Heart right ventricle (tissue), 16 donors: Measurements from ENCODE around the gene SOCS3. TPM values are rescaled to one million over a fixed set of nuclear protein-coding genes. Genes with fewer than 3 reads are reported as not detected.

ENCODE experiments used
- ATAC-seq, 8 donors: fragments of 200-7000 bp; cut with Tn5 transposase; one replicate each; pipeline ENCODE4 v1.9.1; 2020; ENCODE audit warnings: mild to moderate bottlenecking in 8 of 8, moderate library complexity in 8 of 8, moderate number of reproducible peaks in 1 of 8
- DNase-seq, 2 donors: peaks; one replicate each; pipeline ENCODE4 v3.0.0-alpha.2; 2020
- H3K27ac ChIP-seq, 10 donors: fragments of 200-600 bp; sonication (generic) in 2 of 10; one replicate each; pipeline versions ENCODE4 v1.5.0 to v1.8.0; 2020 to 2022; ENCODE audit warnings: mild to moderate bottlenecking in 3 of 10
- H3K27me3 ChIP-seq, 7 donors: fragments of 200-600 bp; one replicate each; pipeline ENCODE4 v1.8.0; 2021 to 2022; ENCODE audit warnings: mild to moderate bottlenecking in 2 of 7
- H3K36me3 ChIP-seq, 9 donors: fragments of 200-600 bp; sonication (generic) in 1 of 9; one replicate each; pipeline versions ENCODE4 v1.5.0 to v1.8.0; 2020 to 2022; ENCODE audit warnings: mild to moderate bottlenecking in 2 of 9
- H3K4me1 ChIP-seq, 9 donors: fragments of 200-600 bp; sonication (generic) in 1 of 9; one replicate each; pipeline versions ENCODE4 v1.5.0 to v1.8.0; 2020 to 2022; ENCODE audit warnings: mild to moderate bottlenecking in 4 of 9
- H3K4me3 ChIP-seq, 10 donors: fragments of 200-600 bp; sonication (generic) in 2 of 10; one replicate each; pipeline versions ENCODE4 v1.5.0 to v1.8.0; 2020 to 2022; ENCODE audit warnings: mild to moderate bottlenecking in 7 of 10, moderate library complexity in 2 of 10
- H3K9me3 ChIP-seq, 11 donors: fragments of 200-600 bp in 10 of 11; sonication (generic) in 2 of 11; one replicate each; pipeline versions ENCODE4 v1.5.0 to v1.8.0; 2013 to 2022; ENCODE audit warnings: mild to moderate bottlenecking in 2 of 11, control low read depth in 1 of 11, moderate library complexity in 1 of 11
- WGBS, 2 donors: extraction: QIAGEN DNeasy Blood & Tissue Kit; methylation state at CpG; one replicate each; pipeline ENCODE4 v1.1.7; 2013; ENCODE audit warnings: inconsistent platforms in 1 of 2; 5-methylcytosine and 5-hydroxymethylcytosine counted together
- intact Hi-C, 10 donors: fragments of 100-400 bp; cut with DNase I; formaldehyde crosslinking; loops; one replicate each; pipeline versions ENCODE4 v1.11.1 to v1.14.2; 2022
- polyA plus RNA-seq, 2 donors: library from polyadenylated mRNA; stranded (reverse); fragments of 200-250 nt; gene quantifications; one replicate each; pipeline ENCODE4 v1.2.3, GENCODE V29; 2013
- total RNA-seq, 10 donors: library from RNA; stranded (reverse); fragmentation: NEBNext Ultra II Directional in 3 of 10; extraction: Animal tissue kit (Norgen Biotek cat#: 25700) in 3 of 10; gene quantifications; one replicate each; pipeline versions ENCODE4 v1.2.1 to v1.2.4, GENCODE V29; 2021 to 2023
- TF ChIP-seq, protein P1 (sequence below), 9 donors: fragments of 200-600 bp; sonication (generic) in 2 of 9; IDR thresholded peaks; one replicate each; pipeline versions ENCODE4 v1.5.0 to v1.8.0; 2021 to 2022; ENCODE audit warnings: antibody characterized with exemption in 9 of 9, mild to moderate bottlenecking in 5 of 9, moderate library complexity in 1 of 9
- donor health status: Arrhythmogenic right ventricular cardiomyopathy.
- donor health status: ischemic (EF 13 %, LVEDD 7.1; RV severe dilation, severe dysfunction).
- donor health status: healthy with polysubstance abuse.
- donor health status: DM: no; HTN: yes; CAD: no.
- donor health status: DM: no; HTN: no; CAD: no.
- donor health status: ischemic (EF 25% LVEDD 6.9; RV normal size, moderate dysfunction).
- donor health status: ischemic (EF 25% LVEDD 5.7; RV mildly dilated, moderate dysfunction).
- donor health status: healthy.
- donor health status: DM: yes; HTN: yes; CAD: no.
- donor health status: Ischemic cardiomyopathy.
- donor health status: ischemic (EF 35%, LVEDD 5.7; RV mildly dilated, moderate dysfunction).
- donor health status: nonischemic (EF 11% LVEDD 7.7; RV severe dilation, severe dysfunction).
- donor health status: DM: yes; HTN: yes; CAD: no.
- donor health status: PGD.
- donor health status: ischemic (EF 29% LVEDD 5.4; RV normal size, mild dysfunction).
- donor health status: nonischemic (EF 23%, LVEDD 6.1; RV moderate dilation, normal function).

Gene SOCS3
- total and polyA plus RNA-seq, 12 donors: 7.7 to 189 (median 17.0) TPM

DNA sequence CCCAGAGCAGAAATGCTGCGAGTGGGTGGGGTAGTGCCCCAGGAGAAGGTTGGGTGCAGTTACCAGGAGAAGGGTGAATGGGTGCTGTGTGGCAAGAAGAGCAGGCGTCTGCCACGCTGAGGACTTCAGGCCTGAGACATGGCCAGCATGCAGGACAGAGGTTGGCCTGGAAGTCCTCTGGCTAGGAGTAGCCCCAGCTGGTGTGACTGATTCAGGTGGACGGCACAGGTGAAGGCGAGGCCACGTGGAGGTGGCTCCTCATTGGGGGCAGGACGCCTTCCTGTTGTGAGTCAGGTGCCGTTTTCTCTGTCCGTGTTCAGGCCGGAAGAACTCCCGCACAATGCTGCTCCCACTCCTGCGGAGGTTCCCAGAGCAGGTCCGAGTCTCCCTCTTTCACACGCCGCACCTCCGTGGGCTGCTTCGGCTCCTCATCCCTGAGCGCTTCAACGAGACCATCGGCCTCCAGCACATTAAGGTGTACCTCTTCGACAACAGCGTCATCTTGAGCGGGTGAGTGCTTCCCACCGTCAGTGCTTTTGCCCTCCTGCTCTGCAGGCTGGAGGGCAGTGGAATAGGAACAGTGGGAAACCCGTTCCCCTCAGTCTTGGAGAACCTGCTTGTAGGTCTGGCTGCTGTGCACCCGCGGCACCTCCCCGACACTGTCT lies 39.3 kb upstream of the SOCS3 start:
- H3K4me3 ChIP-seq: no peak overlapping the region
- peak overlapping the region in 7 of 10 donors; percentile 57 to 94 (median 90) for H3K27ac ChIP-seq
- H3K9me3 ChIP-seq: no peaks in the 10 kb centered on the region
- ATAC-seq (no peak), DNase-seq (peak in 1 of 2 donors; percentile 7)
- H3K36me3 ChIP-seq: peaks cover 0 to 100% (median 31%) of the 10 kb centered on the region in 9 donors
- intact Hi-C loops: no loop called here
- H3K27me3 ChIP-seq: no peaks in the 10 kb centered on the region
- 85 to 96% methylated on average over 28 of the region's 28 CpGs for WGBS, 2 donors
- TF ChIP-seq, protein P1, sequence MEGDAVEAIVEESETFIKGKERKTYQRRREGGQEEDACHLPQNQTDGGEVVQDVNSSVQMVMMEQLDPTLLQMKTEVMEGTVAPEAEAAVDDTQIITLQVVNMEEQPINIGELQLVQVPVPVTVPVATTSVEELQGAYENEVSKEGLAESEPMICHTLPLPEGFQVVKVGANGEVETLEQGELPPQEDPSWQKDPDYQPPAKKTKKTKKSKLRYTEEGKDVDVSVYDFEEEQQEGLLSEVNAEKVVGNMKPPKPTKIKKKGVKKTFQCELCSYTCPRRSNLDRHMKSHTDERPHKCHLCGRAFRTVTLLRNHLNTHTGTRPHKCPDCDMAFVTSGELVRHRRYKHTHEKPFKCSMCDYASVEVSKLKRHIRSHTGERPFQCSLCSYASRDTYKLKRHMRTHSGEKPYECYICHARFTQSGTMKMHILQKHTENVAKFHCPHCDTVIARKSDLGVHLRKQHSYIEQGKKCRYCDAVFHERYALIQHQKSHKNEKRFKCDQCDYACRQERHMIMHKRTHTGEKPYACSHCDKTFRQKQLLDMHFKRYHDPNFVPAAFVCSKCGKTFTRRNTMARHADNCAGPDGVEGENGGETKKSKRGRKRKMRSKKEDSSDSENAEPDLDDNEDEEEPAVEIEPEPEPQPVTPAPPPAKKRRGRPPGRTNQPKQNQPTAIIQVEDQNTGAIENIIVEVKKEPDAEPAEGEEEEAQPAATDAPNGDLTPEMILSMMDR (IDR thresholded peaks at IDR 0.05): no peak
- H3K4me1 ChIP-seq: peaks cover 17 to 67% (median 54%) of the 10 kb centered on the region in 9 donors

DNA sequence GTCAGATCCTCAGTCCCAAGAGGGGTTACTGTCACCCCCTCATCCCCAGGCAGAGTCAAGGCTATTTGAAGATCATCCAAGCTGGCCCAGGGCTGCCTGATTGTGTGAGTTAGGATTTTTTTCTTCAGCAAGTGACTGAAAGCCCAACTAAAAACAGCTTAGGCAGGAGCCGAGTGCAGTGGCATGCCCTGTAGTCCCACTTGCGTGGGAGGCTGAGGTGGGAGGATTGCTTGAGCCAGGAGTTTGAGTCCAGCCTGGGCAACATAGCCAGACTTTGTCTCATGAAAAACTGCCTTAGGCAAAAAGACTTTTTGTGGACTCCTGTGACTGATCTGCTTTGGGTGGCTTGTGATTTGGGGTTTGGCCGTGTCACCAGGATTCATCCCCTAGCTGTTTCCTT lies 38.5 kb upstream of the SOCS3 start:
- ATAC-seq: no peak
- TF ChIP-seq, protein P1 (IDR thresholded peaks at IDR 0.05): no peak
- H3K4me1 ChIP-seq: peaks cover 17 to 71% (median 54%) of the 10 kb centered on the region in 9 donors
- peaks cover 0 to 100% (median 24%) of the 10 kb centered on the region in 9 donors for H3K36me3 ChIP-seq
- no peaks in the 10 kb centered on the region for H3K9me3 ChIP-seq
- no peak for DNase-seq
- H3K27ac ChIP-seq: peak overlapping the region in 9 of 10 donors; percentile 57 to 94 (median 90)
- H3K27me3 ChIP-seq: no peaks in the 10 kb centered on the region
- intact Hi-C loops: no loop called here
- 59 to 69% methylated on average over 3 of the region's 3 CpGs for WGBS, 2 donors
- H3K4me3 ChIP-seq: no peak overlapping the region

DNA sequence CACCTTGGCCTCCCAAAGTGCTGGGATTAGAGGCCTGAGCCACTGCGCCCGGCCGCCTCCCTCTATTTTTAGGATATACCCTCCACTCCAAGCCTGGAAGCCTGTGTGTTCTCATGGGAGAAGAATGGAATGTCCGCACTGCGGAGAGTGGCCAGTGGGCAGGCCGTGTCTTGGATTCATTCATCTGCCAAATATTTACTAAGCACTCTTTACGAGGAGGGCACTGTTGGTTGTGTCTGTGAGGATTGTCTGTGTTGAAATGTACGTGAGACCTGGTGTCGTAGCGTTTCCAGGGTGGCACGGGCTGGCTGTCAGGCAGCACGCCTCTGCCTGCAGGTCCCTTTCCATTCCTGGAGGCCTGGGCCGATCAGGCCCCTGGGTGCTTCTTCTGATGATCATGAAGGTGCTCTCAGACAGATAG lies 37.8 kb upstream of the SOCS3 start:
- TF ChIP-seq, protein P1 (IDR thresholded peaks at IDR 0.05): no peak
- no peak overlapping the region for H3K4me3 ChIP-seq
- H3K4me1 ChIP-seq: peaks cover 17 to 71% (median 54%) of the 10 kb centered on the region in 9 donors
- H3K9me3 ChIP-seq: no peaks in the 10 kb centered on the region
- intact Hi-C loops: no loop called here
- DNase-seq (peak; percentile 55 to 65), ATAC-seq (peak; percentile 85 to 94 (median 90))
- 22 to 35% methylated on average over 13 of the region's 13 CpGs for WGBS, 2 donors
- peaks cover 0 to 98% (median 22%) of the 10 kb centered on the region in 9 donors for H3K36me3 ChIP-seq
- no peaks in the 10 kb centered on the region for H3K27me3 ChIP-seq
- peak overlapping the region; percentile 57 to 94 (median 88) for H3K27ac ChIP-seq

DNA sequence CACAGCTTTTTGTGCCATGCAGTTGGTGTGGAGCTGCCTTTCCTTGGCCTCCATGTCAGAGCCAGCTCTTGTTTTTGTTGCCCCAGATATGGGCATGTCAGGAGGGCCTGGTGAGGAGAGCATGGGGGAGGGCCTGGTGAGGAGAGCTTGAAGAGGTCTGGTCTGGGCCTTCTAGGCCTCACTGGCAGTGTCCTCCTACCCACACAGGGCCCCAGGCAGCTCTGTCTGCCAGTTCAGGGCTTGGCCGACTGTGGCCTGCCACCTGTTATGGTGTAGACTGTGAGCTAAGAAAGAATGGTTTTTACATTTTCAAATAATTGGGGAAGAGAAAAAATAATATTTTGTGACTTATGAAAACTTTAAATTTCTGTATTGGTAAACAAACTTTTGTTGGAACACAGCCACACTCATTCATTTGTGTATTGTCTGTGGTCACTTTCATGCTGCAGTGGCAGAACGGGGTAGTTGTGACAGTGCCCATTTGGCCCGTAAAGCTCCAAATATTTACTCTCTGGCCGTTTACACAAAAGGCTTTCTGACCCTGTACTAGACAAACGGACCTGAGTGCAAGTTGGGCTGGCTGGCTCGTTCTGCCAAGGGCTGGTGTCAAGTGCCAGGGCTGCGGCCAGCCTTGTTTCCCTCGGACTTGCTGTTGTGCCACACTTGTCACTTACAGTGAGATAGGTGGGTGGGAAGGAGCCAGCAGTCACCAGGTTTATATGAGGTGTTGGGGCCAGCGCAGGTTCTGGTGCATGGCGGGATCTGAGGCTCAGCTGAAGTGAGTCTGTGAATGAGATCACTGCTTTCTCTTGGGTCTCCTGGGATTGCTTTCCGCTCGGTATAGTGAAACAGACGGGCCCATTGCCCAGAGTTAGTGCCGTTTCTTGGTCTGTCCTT lies 36.8 kb upstream of the SOCS3 start:
- peak; percentile 62 to 80 (median 67) for ATAC-seq
- H3K9me3 ChIP-seq: no peaks in the 10 kb centered on the region
- intact Hi-C loops: no loop called here
- no peaks in the 10 kb centered on the region for H3K27me3 ChIP-seq
- 30 to 31% methylated on average over 14 of the region's 14 CpGs for WGBS, 2 donors
- peak overlapping the region; percentile 57 to 94 (median 88) for H3K27ac ChIP-seq
- TF ChIP-seq, protein P1 (IDR thresholded peaks at IDR 0.05): no peak
- H3K36me3 ChIP-seq: peaks cover 0 to 96% (median 22%) of the 10 kb centered on the region in 9 donors
- peak; percentile 51 to 67 for DNase-seq
- H3K4me1 ChIP-seq: peaks cover 17 to 70% (median 59%) of the 10 kb centered on the region in 9 donors
- H3K4me3 ChIP-seq: no peak overlapping the region
